ENCODE measurements around the gene C8A. TPM values are rescaled to one million over a fixed set of nuclear protein-coding genes. Genes with fewer than 3 reads are reported as not detected.

C8A gene
- polyA plus RNA-seq, 4 donors, result 0.13 to 2.4 (median 2.1) TPM

DNA sequence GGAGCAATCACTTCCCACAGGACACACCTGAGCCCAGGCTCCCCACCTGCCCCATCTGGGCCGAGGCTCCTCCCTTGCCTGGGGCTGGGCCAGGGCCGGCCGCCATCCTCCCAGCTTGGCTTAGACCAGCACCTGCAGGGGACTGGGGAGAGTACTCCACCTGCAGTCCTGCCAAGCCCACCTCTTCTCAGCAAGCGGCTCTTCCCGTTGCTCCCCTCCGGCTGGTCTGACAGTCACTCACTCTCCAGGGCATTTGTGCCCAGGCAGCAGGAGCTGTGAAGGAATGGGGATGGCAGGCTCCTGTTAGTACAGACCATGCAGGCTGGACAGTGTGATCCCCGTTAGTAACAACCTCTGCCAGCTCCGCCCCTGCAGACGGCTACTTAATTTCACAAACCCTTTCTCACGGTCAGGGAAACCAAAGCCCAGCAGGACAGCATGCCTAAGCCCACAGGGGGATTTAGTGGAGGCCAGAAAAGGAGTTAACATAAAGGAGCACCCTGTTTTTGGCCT lies 35.2 kb upstream of the C8A start, which contains the start of gene FYB2:
TSS of gene FYB2 (minus strand) at position 18 of the 513 bp plus-strand sequence. CDS start 114 bp downstream, outside the sequence.
- DNase-seq, result peak; percentile 45 to 49
- H3K4me1 ChIP-seq (ENCODE audit: control insufficient read depth in 3 of 3, insufficient read depth in 2 of 3, low read depth in 1 of 3, low read length in 2 of 3), result peaks cover 0 to 43% (median 0%) of the 10 kb centered on the region in 3 donors
- no peak for FAIRE-seq
- peak within 1 kb of the TSS in 1 of 3 donors; percentile 5 for H3K4me3 ChIP-seq (ENCODE audit: low read depth in 1 of 3, low read length in 3 of 3)
- peak within 1 kb of the TSS in 2 of 3 donors; percentile 27 to 92 for H3K27ac ChIP-seq (ENCODE audit: low read depth in 1 of 3, low read length in 2 of 3)
- no peaks in the 10 kb centered on the region for H3K36me3 ChIP-seq (ENCODE audit: control insufficient read depth in 3 of 3, insufficient read depth in 2 of 3, low read depth in 1 of 3, low read length in 3 of 3)
- no peaks in the 10 kb centered on the region for H3K27me3 ChIP-seq (ENCODE audit: control insufficient read depth in 3 of 3, insufficient read depth in 3 of 3, low read length in 3 of 3)
- WGBS, 3 donors, result 21 to 61% (median 27%) methylated on average over 10 of the region's 10 CpGs
- peaks cover 0 to 1% of the 10 kb centered on the region in 2 donors for H3K9me3 ChIP-seq (ENCODE audit: control insufficient read depth in 2 of 2, insufficient read depth in 1 of 2, low read depth in 1 of 2, low read length in 1 of 2)

GRCh38 chr1:56820755-56821461 lies 33.7 kb upstream of the C8A start:
- FAIRE-seq, result no peak
- no peak overlapping the region for H3K4me3 ChIP-seq (ENCODE audit: low read depth in 1 of 3, low read length in 3 of 3)
- DNase-seq, result peak; percentile 75 to 86
- H3K4me1 ChIP-seq (ENCODE audit: control insufficient read depth in 3 of 3, insufficient read depth in 2 of 3, low read depth in 1 of 3, low read length in 2 of 3), result peaks cover 0 to 43% (median 0%) of the 10 kb centered on the region in 3 donors
- H3K9me3 ChIP-seq (ENCODE audit: control insufficient read depth in 2 of 2, insufficient read depth in 1 of 2, low read depth in 1 of 2, low read length in 1 of 2), result no peaks in the 10 kb centered on the region
- H3K36me3 ChIP-seq (ENCODE audit: control insufficient read depth in 3 of 3, insufficient read depth in 2 of 3, low read depth in 1 of 3, low read length in 3 of 3), result no peaks in the 10 kb centered on the region
- whole genome bisulfite sequencing, 3 donors, result 13 to 16% (median 15%) methylated on average over 7 of the region's 7 CpGs
- H3K27ac ChIP-seq (ENCODE audit: low read depth in 1 of 3, low read length in 2 of 3), result no peak overlapping the region
- H3K27me3 ChIP-seq (ENCODE audit: control insufficient read depth in 3 of 3, insufficient read depth in 3 of 3, low read length in 3 of 3), result no peaks in the 10 kb centered on the region

DNA sequence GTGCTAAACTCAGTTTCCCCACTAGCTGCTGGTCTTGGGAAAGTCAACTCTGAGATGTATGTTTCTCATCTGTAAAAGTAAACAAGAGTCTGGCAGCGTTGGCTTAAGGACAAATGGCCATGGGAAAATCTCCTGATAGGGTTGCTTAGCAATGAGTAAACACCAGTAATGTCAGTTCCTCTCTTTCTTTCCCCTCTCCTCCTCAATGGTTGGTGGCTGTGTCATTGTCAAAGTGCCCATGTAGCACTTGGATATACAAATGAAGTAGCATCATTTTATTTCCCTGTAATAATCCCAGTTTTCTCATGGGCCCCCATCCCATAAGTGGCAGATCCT lies 33.2 kb upstream of the C8A start:
- no peak for FAIRE-seq
- H3K27ac ChIP-seq (ENCODE audit: low read depth in 1 of 3, low read length in 2 of 3), result no peak overlapping the region

GRCh38 chr1:56824271-56824670 lies 30.3 kb upstream of the C8A start:
- WGBS, 3 donors, result 72 to 95% (median 76%) methylated on average over 2 of the region's 2 CpGs
- peaks cover 0 to 20% (median 0%) of the 10 kb centered on the region in 3 donors for H3K4me1 ChIP-seq (ENCODE audit: control insufficient read depth in 3 of 3, insufficient read depth in 2 of 3, low read depth in 1 of 3, low read length in 2 of 3)
- H3K36me3 ChIP-seq (ENCODE audit: control insufficient read depth in 3 of 3, insufficient read depth in 2 of 3, low read depth in 1 of 3, low read length in 3 of 3), result no peaks in the 10 kb centered on the region
- FAIRE-seq (no peak), DNase-seq (no peak)
- H3K27ac ChIP-seq (ENCODE audit: low read depth in 1 of 3, low read length in 2 of 3), result no peak overlapping the region
- H3K4me3 ChIP-seq (ENCODE audit: low read depth in 1 of 3, low read length in 3 of 3), result no peak overlapping the region
- H3K9me3 ChIP-seq (ENCODE audit: control insufficient read depth in 2 of 2, insufficient read depth in 1 of 2, low read depth in 1 of 2, low read length in 1 of 2), result no peaks in the 10 kb centered on the region
- peaks cover 0 to 2% (median 0%) of the 10 kb centered on the region in 3 donors for H3K27me3 ChIP-seq (ENCODE audit: control insufficient read depth in 3 of 3, insufficient read depth in 3 of 3, low read length in 3 of 3)

More for the DNA sequence above, 33.2 kb upstream of the C8A start:
- DNase-seq, result peak; percentile 61 to 62
- WGBS, 3 donors, result 0% methylated on average over 1 of the region's 1 CpG
- no peak overlapping the region for H3K4me3 ChIP-seq (ENCODE audit: low read depth in 1 of 3, low read length in 3 of 3)
- H3K36me3 ChIP-seq (ENCODE audit: control insufficient read depth in 3 of 3, insufficient read depth in 2 of 3, low read depth in 1 of 3, low read length in 3 of 3), result no peaks in the 10 kb centered on the region
- no peaks in the 10 kb centered on the region for H3K27me3 ChIP-seq (ENCODE audit: control insufficient read depth in 3 of 3, insufficient read depth in 3 of 3, low read length in 3 of 3)
- peaks cover 0 to 38% (median 0%) of the 10 kb centered on the region in 3 donors for H3K4me1 ChIP-seq (ENCODE audit: control insufficient read depth in 3 of 3, insufficient read depth in 2 of 3, low read depth in 1 of 3, low read length in 2 of 3)
- H3K9me3 ChIP-seq (ENCODE audit: control insufficient read depth in 2 of 2, insufficient read depth in 1 of 2, low read depth in 1 of 2, low read length in 1 of 2), result no peaks in the 10 kb centered on the region

DNA sequence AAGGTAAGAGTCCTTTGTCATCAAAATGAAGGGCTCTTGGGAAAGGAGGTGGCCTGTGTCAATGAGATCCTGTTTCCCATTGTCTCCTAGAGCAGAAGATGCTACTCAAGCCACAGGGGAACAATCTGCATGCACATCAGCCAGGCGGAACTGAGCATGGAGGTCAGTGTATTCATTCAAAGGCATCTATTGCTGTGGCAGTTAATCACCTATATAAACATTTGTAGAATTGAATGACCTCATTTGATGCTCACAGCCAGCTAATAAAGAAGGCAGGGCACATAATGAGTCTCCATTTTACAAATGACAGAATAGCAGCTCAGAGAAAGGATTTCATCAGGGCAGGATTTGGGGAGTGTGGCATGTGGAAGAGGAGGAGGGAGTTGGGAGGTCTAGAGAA lies 29.7 kb upstream of the C8A start:
- DNase-seq (no peak), FAIRE-seq (no peak)
- H3K4me3 ChIP-seq (ENCODE audit: low read depth in 1 of 3, low read length in 3 of 3), result no peak overlapping the region
- H3K9me3 ChIP-seq (ENCODE audit: control insufficient read depth in 2 of 2, insufficient read depth in 1 of 2, low read depth in 1 of 2, low read length in 1 of 2), result no peaks in the 10 kb centered on the region
- no peaks in the 10 kb centered on the region for H3K36me3 ChIP-seq (ENCODE audit: control insufficient read depth in 3 of 3, insufficient read depth in 2 of 3, low read depth in 1 of 3, low read length in 3 of 3)
- 82 to 89% (median 84%) methylated on average over 1 of the region's 1 CpG for WGBS, 3 donors
- no peak overlapping the region for H3K27ac ChIP-seq (ENCODE audit: low read depth in 1 of 3, low read length in 2 of 3)
- peaks cover 0 to 2% (median 0%) of the 10 kb centered on the region in 3 donors for H3K27me3 ChIP-seq (ENCODE audit: control insufficient read depth in 3 of 3, insufficient read depth in 3 of 3, low read length in 3 of 3)
- peaks cover 0 to 14% (median 0%) of the 10 kb centered on the region in 3 donors for H3K4me1 ChIP-seq (ENCODE audit: control insufficient read depth in 3 of 3, insufficient read depth in 2 of 3, low read depth in 1 of 3, low read length in 2 of 3)

GRCh38 chr1:56825436-56825835 lies 29.2 kb upstream of the C8A start:
- no peak overlapping the region for H3K4me3 ChIP-seq (ENCODE audit: low read depth in 1 of 3, low read length in 3 of 3)
- DNase-seq (no peak), FAIRE-seq (no peak)
- H3K27ac ChIP-seq (ENCODE audit: low read depth in 1 of 3, low read length in 2 of 3), result no peak overlapping the region
- WGBS, 3 donors, result 70 to 95% (median 77%) methylated on average over 4 of the region's 4 CpGs
- H3K9me3 ChIP-seq (ENCODE audit: control insufficient read depth in 2 of 2, insufficient read depth in 1 of 2, low read depth in 1 of 2, low read length in 1 of 2), result no peaks in the 10 kb centered on the region
- peaks cover 0 to 9% (median 0%) of the 10 kb centered on the region in 3 donors for H3K4me1 ChIP-seq (ENCODE audit: control insufficient read depth in 3 of 3, insufficient read depth in 2 of 3, low read depth in 1 of 3, low read length in 2 of 3)
- H3K36me3 ChIP-seq (ENCODE audit: control insufficient read depth in 3 of 3, insufficient read depth in 2 of 3, low read depth in 1 of 3, low read length in 3 of 3), result no peaks in the 10 kb centered on the region
- H3K27me3 ChIP-seq (ENCODE audit: control insufficient read depth in 3 of 3, insufficient read depth in 3 of 3, low read length in 3 of 3), result peaks cover 0 to 2% (median 0%) of the 10 kb centered on the region in 3 donors

GRCh38 chr1:56827711-56828110 lies 26.9 kb upstream of the C8A start:
- no peaks in the 10 kb centered on the region for H3K4me1 ChIP-seq (ENCODE audit: control insufficient read depth in 3 of 3, insufficient read depth in 2 of 3, low read depth in 1 of 3, low read length in 2 of 3)
- FAIRE-seq (no peak), DNase-seq (no peak)
- H3K9me3 ChIP-seq (ENCODE audit: control insufficient read depth in 2 of 2, insufficient read depth in 1 of 2, low read depth in 1 of 2, low read length in 1 of 2), result no peaks in the 10 kb centered on the region
- H3K27me3 ChIP-seq (ENCODE audit: control insufficient read depth in 3 of 3, insufficient read depth in 3 of 3, low read length in 3 of 3), result peaks cover 0 to 2% (median 0%) of the 10 kb centered on the region in 3 donors
- no peaks in the 10 kb centered on the region for H3K36me3 ChIP-seq (ENCODE audit: control insufficient read depth in 3 of 3, insufficient read depth in 2 of 3, low read depth in 1 of 3, low read length in 3 of 3)
- no peak overlapping the region for H3K4me3 ChIP-seq (ENCODE audit: low read depth in 1 of 3, low read length in 3 of 3)
- no peak overlapping the region for H3K27ac ChIP-seq (ENCODE audit: low read depth in 1 of 3, low read length in 2 of 3)

GRCh38 chr1:56830052-56830451 lies 24.5 kb upstream of the C8A start:
- FAIRE-seq (no peak), DNase-seq (no peak)
- H3K27me3 ChIP-seq (ENCODE audit: control insufficient read depth in 3 of 3, insufficient read depth in 3 of 3, low read length in 3 of 3), result peaks cover 0 to 2% (median 0%) of the 10 kb centered on the region in 3 donors
- peaks cover 0 to 2% of the 10 kb centered on the region in 2 donors for H3K9me3 ChIP-seq (ENCODE audit: control insufficient read depth in 2 of 2, insufficient read depth in 1 of 2, low read depth in 1 of 2, low read length in 1 of 2)
- WGBS, 3 donors, result 85 to 89% (median 86%) methylated on average over 4 of the region's 4 CpGs
- no peaks in the 10 kb centered on the region for H3K36me3 ChIP-seq (ENCODE audit: control insufficient read depth in 3 of 3, insufficient read depth in 2 of 3, low read depth in 1 of 3, low read length in 3 of 3)
- H3K4me1 ChIP-seq (ENCODE audit: control insufficient read depth in 3 of 3, insufficient read depth in 2 of 3, low read depth in 1 of 3, low read length in 2 of 3), result no peaks in the 10 kb centered on the region
- H3K27ac ChIP-seq (ENCODE audit: low read depth in 1 of 3, low read length in 2 of 3), result no peak overlapping the region
- H3K4me3 ChIP-seq (ENCODE audit: low read depth in 1 of 3, low read length in 3 of 3), result no peak overlapping the region

All from small intestine (tissue), 7 donors.